ENCODE data around the gene SLC16A9. TPM values are rescaled to one million over a fixed set of nuclear protein-coding genes. Genes with fewer than 3 reads are reported as not detected.
"Not testable (repeated sequence)": the region's sequence is repeated elsewhere in the genome, so short reads cannot be mapped to it uniquely, and the experiment has no call there.

Gene SLC16A9
- total RNA-seq, 4 donors from 2014 or later, result 0.33 to 0.86 (median 0.45) TPM; not detected in 1

- TF ChIP-seq POLR2AphosphoS5 (IDR thresholded peaks at IDR 0.05) (no peak), EP300 (IDR thresholded peaks at IDR 0.05) (no peak), POLR2A (IDR thresholded peaks at IDR 0.05; ENCODE audit: low read depth) (no peak), CTCF (IDR thresholded peaks at IDR 0.05) (no peak)
- Histone ChIP-seq H3K36me3 (no peaks in the 10 kb centered on the region), H3K4me3 (no peak overlapping the region), H3K27ac (replicated peaks in 1 of 4) (no peak overlapping the region), H3K9me3 (peaks cover 0 to 16% (median 4%) of the 10 kb centered on the region in 4 donors), H3K27me3 (no peaks in the 10 kb centered on the region), H3K4me1 (peaks cover 0 to 8% (median 3%) of the 10 kb centered on the region in 4 donors)
- DNase-seq (ENCODE audit: extremely low spot score), result no peak
- intact Hi-C loops (cut with DNase I), result no loop called here
Observed at GRCh38 chr10:59644841-59645240, 64.8 kb downstream of the SLC16A9 start.

GRCh38 chr10:59641688-59642087 lies 68.0 kb downstream of the SLC16A9 start:
- H3K36me3 ChIP-seq; DNase-seq (ENCODE audit: extremely low spot score); H3K4me1 ChIP-seq; H3K27ac ChIP-seq (replicated peaks in 1 of 4); intact Hi-C loops (cut with DNase I); H3K27me3 ChIP-seq; H3K4me3 ChIP-seq: not testable (repeated sequence)
- H3K9me3 ChIP-seq, result peaks cover 0 to 16% (median 4%) of the 10 kb centered on the region in 4 donors

GRCh38 chr10:59635502-59636290 lies 74.0 kb downstream of the SLC16A9 start:
- 100% methylated on average over 1 of the region's 1 CpG for WGBS
- DNase-seq (ENCODE audit: extremely low spot score), result no peak

GRCh38 chr10:59634102-59634501 lies 75.5 kb downstream of the SLC16A9 start:
- no peak for DNase-seq (ENCODE audit: extremely low spot score)
- Histone ChIP-seq H3K27me3 (no peaks in the 10 kb centered on the region), H3K4me1 (no peaks in the 10 kb centered on the region), H3K36me3 (no peaks in the 10 kb centered on the region), H3K4me3 (no peak overlapping the region), H3K27ac (replicated peaks in 1 of 4) (no peak overlapping the region), H3K9me3 (no peaks in the 10 kb centered on the region)
- TF ChIP-seq EP300 (IDR thresholded peaks at IDR 0.05) (no peak), POLR2AphosphoS5 (IDR thresholded peaks at IDR 0.05) (no peak), CTCF (IDR thresholded peaks at IDR 0.05) (no peak), POLR2A (IDR thresholded peaks at IDR 0.05; ENCODE audit: low read depth) (no peak)
- WGBS, result 85% methylated on average over 2 of the region's 2 CpGs
- intact Hi-C loops (cut with DNase I), result no loop called here

More at GRCh38 chr10:59635502-59636290, 74.0 kb downstream of the SLC16A9 start:
- intact Hi-C loops (cut with DNase I), result no loop called here
- no peak overlapping the region for H3K27ac ChIP-seq (replicated peaks in 1 of 4)
- no peak for TF ChIP-seq POLR2AphosphoS5 (IDR thresholded peaks at IDR 0.05)
- TF ChIP-seq POLR2A (IDR thresholded peaks at IDR 0.05; ENCODE audit: low read depth), result no peak
- TF ChIP-seq CTCF (IDR thresholded peaks at IDR 0.05), result no peak
- no peak for TF ChIP-seq EP300 (IDR thresholded peaks at IDR 0.05)
- no peaks in the 10 kb centered on the region for H3K4me1 ChIP-seq
- H3K36me3 ChIP-seq, result no peaks in the 10 kb centered on the region
- H3K4me3 ChIP-seq, result no peak overlapping the region
- no peaks in the 10 kb centered on the region for H3K27me3 ChIP-seq
- H3K9me3 ChIP-seq, result no peaks in the 10 kb centered on the region

GRCh38 chr10:59633063-59633462 lies 76.6 kb downstream of the SLC16A9 start:
- no peak for DNase-seq (ENCODE audit: extremely low spot score)
- Histone ChIP-seq H3K27ac (replicated peaks in 1 of 4) (no peak overlapping the region), H3K9me3 (no peaks in the 10 kb centered on the region), H3K4me3 (no peak overlapping the region), H3K4me1 (no peaks in the 10 kb centered on the region), H3K36me3 (no peaks in the 10 kb centered on the region), H3K27me3 (no peaks in the 10 kb centered on the region)
- WGBS, result 94% methylated on average over 2 of the region's 2 CpGs
- intact Hi-C loops (cut with DNase I), result no loop called here
- TF ChIP-seq POLR2AphosphoS5 (IDR thresholded peaks at IDR 0.05), result no peak
- no peak for TF ChIP-seq EP300 (IDR thresholded peaks at IDR 0.05)
- no peak for TF ChIP-seq POLR2A (IDR thresholded peaks at IDR 0.05; ENCODE audit: low read depth)
- no peak for TF ChIP-seq CTCF (IDR thresholded peaks at IDR 0.05)

All from esophagus muscularis mucosa (tissue), 4 donors.